Measurements from ENCODE around the gene BCR.

DNA sequence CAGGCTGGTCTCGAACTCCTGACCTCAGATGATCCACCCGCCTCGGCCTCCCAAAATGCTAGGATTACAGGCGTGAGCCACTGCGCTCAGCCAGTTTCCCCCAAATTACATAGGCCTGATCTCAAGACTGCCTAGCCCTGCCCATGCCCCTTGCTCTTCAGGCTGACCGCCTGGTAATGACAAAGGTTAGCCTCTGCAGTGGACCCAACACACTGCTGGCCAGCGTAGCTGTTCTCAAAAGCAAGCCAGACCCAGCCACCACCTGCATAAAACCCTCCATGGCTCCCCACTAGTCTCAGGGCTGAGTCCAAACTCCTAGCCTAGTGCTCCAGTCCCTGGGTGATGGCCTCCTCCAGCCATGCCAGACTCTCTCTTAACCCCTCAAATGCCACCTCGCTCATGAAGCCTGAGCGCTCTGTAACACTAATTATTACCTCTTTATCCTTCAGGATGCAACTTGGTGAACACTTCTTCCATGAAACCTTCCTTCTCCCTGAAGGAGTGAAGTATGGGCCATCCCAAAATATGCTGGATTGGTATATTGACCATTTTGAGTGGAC is 37.7 kb upstream of the BCR start:
- TF ChIP-seq POLR2A (IDR thresholded peaks at IDR 0.05; ENCODE audit: low read length): no peak
- no peak for TF ChIP-seq GATA1 (IDR thresholded peaks at IDR 0.05; ENCODE audit: low read depth, low read length)
